Testis (tissue), 2 donors: Measurements from ENCODE around the gene LRRFIP2.

ENCODE experiments used
- CTCF ChIP-seq, 3 experiments: fragments of 450-650 bp in 2 of 3; fragments of 200-600 bp in 1 of 3; sonication (generic) in 1 of 3; IDR thresholded peaks; one replicate each; pipeline ENCODE4 v1.5.1; 2016 to 2019; ENCODE audit warnings: antibody characterized with exemption in 3 of 3, mild to moderate bottlenecking in 2 of 3, moderate library complexity in 1 of 3
- POLR2A ChIP-seq: fragments of 450-650 bp; IDR thresholded peaks from one replicate; pipeline ENCODE4 v1.6.1; 2017; ENCODE audit warnings: antibody characterized with exemption, mild to moderate bottlenecking, moderate library complexity

GRCh38 chr3:37168896-37169295, 5.5 kb downstream of the LRRFIP2 start:
- TF ChIP-seq CTCF (IDR thresholded peaks at IDR 0.05) (no peak), POLR2A (no peak)
